GM21526 (cell line): ENCODE results near the gene ISOC2.
"Not testable (repeated sequence)": the region's sequence is repeated elsewhere in the genome, so short reads cannot be mapped to it uniquely, and the experiment has no call there.

ENCODE experiments used
- ATAC-seq: cut with Tn5 transposase; IDR thresholded peaks from one replicate; pipeline ENCODE4 v1.9.1; 2021; ENCODE audit warnings: moderate library complexity; ENCODE audit not compliant: unreplicated experiment, low FRiP score

Gene ISOC2

GRCh38 chr19:55443824-55444480 lies 17.5 kb downstream of the ISOC2 start:
- ATAC-seq: no peak

- ATAC-seq: no peak
Measured at GRCh38 chr19:55443045-55443823, 18.2 kb downstream of the ISOC2 start, which contains the start of gene SHISA7. SHISA7 (minus strand) TSS chr19:55443300; CDS start chr19:55442863, 437 bp downstream.

GRCh38 chr19:55442372-55442961 lies 19.0 kb downstream of the ISOC2 start:
- ATAC-seq: no peak

GRCh38 chr19:55441692-55442321 lies 19.6 kb downstream of the ISOC2 start:
- ATAC-seq: no peak

- ATAC-seq: no peak
Measured at GRCh38 chr19:55441319-55441691, 20.1 kb downstream of the ISOC2 start.

- no peak for ATAC-seq
Measured at GRCh38 chr19:55440411-55441105, 20.9 kb downstream of the ISOC2 start.

- no peak for ATAC-seq
Measured at GRCh38 chr19:55439052-55439451, 22.4 kb downstream of the ISOC2 start.

- ATAC-seq: no peak
Measured at GRCh38 chr19:55437410-55437809, 24.0 kb downstream of the ISOC2 start.

GRCh38 chr19:55436847-55437246 lies 24.6 kb downstream of the ISOC2 start:
- no peak for ATAC-seq

- no peak for ATAC-seq
Measured at GRCh38 chr19:55435020-55435419, 26.4 kb downstream of the ISOC2 start.

GRCh38 chr19:55434356-55434919 lies 27.0 kb downstream of the ISOC2 start:
- ATAC-seq: no peak

- no peak for ATAC-seq
Measured at GRCh38 chr19:55433292-55433691, 28.1 kb downstream of the ISOC2 start.

- no peak for ATAC-seq
Measured at GRCh38 chr19:55432241-55432959, 29.0 kb downstream of the ISOC2 start.

- no peak for ATAC-seq
Measured at GRCh38 chr19:55431183-55431582, 30.3 kb downstream of the ISOC2 start.

GRCh38 chr19:55426042-55426441 lies 35.4 kb downstream of the ISOC2 start:
- no peak for ATAC-seq

- ATAC-seq: no peak
Measured at GRCh38 chr19:55424518-55424917, 36.9 kb downstream of the ISOC2 start.

- no peak for ATAC-seq
Measured at GRCh38 chr19:55423225-55424005, 38.0 kb downstream of the ISOC2 start.

- ATAC-seq: not testable (repeated sequence)
Measured at GRCh38 chr19:55421281-55421680, 40.2 kb downstream of the ISOC2 start.
